Epithelial cell of proximal tubule (primary cell): ENCODE data around the gene MACROH2A2. TPM values are rescaled to one million over a fixed set of nuclear protein-coding genes. Genes with fewer than 3 reads are reported as not detected.
A peak's percentile ranks its signal among the peaks of the same experiment; 100 is the strongest.

Source experiments
- DNase-seq: peaks from one replicate; pipeline ENCODE4 v3.0.0-alpha.2; 2011; ENCODE audit warnings: low read depth
- H3K4me3 ChIP-seq: 2 replicates; pipeline ENCODE4 v1.5.1; 2011; ENCODE audit warnings: low read depth, mild to moderate bottlenecking, low read length
- total RNA-seq: library from RNA; depleted of rRNA; stranded (reverse); fragments of >200 nt; gene quantifications from 2 replicates; pipeline ENCODE4 v1.2.3, GENCODE V29; 2015
- TF ChIP-seq, protein P1 (sequence below): conservative IDR thresholded peaks from 2 replicates; pipeline ENCODE4 v1.5.1; 2012; ENCODE audit warnings: low read depth, mild to moderate bottlenecking, low read length

MACROH2A2 gene
- total RNA-seq, 1 donor from 2014 or later, result 62.8 TPM

DNA sequence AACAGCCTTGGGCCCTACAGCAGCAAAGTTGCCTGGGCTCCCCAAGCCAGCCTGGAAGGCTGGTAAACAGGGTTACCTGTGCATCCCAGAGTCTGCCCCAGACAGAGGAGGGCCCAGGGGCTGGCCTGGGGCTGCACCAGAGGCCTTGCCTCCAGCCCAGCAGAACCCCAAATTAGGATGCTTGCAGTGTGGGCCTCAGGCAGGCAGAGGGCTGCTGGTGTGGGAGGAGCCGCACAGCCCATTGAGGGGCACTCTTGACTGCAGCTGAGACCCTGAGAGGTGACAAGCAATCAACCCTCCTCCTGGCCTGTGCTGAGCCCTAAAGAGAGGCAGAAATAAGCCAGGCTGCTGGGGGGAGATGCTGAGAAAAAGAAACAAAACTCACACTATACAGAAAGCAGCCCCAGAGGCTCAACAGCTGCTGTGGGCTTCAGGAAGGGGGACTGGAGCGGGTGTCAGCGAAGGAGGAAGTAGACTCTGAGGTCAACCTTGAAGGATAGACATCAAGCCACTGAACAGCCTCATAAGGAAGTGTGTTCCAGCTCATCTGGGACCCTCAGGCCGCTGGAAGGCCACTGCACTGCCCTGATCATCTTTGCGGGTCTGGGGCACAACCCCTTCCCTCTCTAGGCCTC is 73.4 kb downstream of the MACROH2A2 start:
- DNase-seq, result no peak
- TF ChIP-seq, protein P1, sequence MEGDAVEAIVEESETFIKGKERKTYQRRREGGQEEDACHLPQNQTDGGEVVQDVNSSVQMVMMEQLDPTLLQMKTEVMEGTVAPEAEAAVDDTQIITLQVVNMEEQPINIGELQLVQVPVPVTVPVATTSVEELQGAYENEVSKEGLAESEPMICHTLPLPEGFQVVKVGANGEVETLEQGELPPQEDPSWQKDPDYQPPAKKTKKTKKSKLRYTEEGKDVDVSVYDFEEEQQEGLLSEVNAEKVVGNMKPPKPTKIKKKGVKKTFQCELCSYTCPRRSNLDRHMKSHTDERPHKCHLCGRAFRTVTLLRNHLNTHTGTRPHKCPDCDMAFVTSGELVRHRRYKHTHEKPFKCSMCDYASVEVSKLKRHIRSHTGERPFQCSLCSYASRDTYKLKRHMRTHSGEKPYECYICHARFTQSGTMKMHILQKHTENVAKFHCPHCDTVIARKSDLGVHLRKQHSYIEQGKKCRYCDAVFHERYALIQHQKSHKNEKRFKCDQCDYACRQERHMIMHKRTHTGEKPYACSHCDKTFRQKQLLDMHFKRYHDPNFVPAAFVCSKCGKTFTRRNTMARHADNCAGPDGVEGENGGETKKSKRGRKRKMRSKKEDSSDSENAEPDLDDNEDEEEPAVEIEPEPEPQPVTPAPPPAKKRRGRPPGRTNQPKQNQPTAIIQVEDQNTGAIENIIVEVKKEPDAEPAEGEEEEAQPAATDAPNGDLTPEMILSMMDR, result no peak
- H3K4me3 ChIP-seq, result no peak overlapping the region

GRCh38 chr10:70126700-70127395 is 74.2 kb downstream of the MACROH2A2 start:
- H3K4me3 ChIP-seq, result no peak overlapping the region
- DNase-seq, result no peak
- TF ChIP-seq, protein P1, result no peak

- peak overlapping the region; percentile 80 for H3K4me3 ChIP-seq
- DNase-seq, result peak; percentile 31
- TF ChIP-seq, protein P1, result no peak
Observed at GRCh38 chr10:70130878-70131559, 78.4 kb downstream of the MACROH2A2 start.

- peak overlapping the region; percentile 80 for H3K4me3 ChIP-seq
- TF ChIP-seq, protein P1, result no peak
Observed at GRCh38 chr10:70131560-70131937, 78.9 kb downstream of the MACROH2A2 start.

DNA sequence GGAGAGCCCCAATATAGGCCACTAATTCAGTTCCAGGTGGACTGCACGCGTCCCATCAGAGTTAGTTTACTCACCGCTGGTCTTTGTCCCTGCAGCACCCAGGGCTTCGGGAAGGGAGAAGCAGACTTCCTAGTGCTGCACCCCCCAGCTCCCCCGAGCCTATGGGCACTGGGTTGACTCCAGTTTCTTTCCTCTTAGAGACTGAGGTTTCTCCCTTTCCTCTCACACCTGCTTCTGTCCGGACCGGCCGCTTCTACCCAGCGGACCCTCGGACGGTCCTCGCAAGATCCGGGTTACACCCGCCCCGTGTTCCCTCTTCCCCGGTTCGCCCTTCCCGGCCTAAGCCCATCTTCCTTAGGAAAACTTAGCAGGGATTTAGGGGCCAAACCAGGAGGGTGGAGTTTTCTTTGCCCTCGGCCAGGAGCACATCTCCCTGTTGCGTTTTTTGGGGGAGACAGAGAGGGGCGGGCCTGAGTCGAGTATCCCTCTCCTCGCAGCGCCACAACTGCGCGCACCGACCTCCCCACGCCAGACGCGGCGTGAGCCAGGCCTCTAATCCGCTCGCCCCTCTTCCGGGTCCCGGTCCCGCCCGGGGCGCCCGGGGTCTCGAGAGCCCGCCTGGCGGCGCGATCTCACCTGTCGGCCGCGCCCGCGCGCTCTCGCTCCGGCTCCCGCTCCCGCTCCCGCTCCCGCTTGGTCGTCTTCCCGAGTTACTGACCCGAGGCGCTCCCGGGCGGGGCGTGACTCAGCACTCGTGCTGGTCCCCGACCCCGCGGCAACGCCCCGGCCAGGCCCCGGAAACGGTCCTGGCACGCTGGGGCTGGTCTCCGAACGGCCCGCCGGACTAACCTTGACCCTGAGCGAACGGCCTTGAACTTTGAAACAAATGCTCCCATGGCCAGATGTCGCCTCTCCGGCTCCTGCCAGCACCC is 79.7 kb downstream of the MACROH2A2 start, which contains the start of gene AIFM2:
AIFM2 (minus strand) TSS at position 728 of the 932 bp plus-strand sequence. CDS start 8,741 bp downstream, outside the sequence.
- DNase-seq, result no peak
- H3K4me3 ChIP-seq, result peak within 1 kb of the TSS; percentile 80
- TF ChIP-seq, protein P1, result no peak

More at GRCh38 chr10:70131560-70131937, 78.9 kb downstream of the MACROH2A2 start:
- no peak for DNase-seq

GRCh38 chr10:70135046-70135445 is 82.4 kb downstream of the MACROH2A2 start:
- DNase-seq, result no peak
- TF ChIP-seq, protein P1, result no peak

More at GRCh38 chr10:70135046-70135445, 82.4 kb downstream of the MACROH2A2 start:
- H3K4me3 ChIP-seq, result no peak overlapping the region
